ENCODE results near the gene PDE11A.

Gene PDE11A

GRCh38 chr2:177617849-177618248, 454.7 kb downstream of the PDE11A start:
- DNase-seq: no peak

- no peak for DNase-seq
Observed at GRCh38 chr2:177616731-177617130, 455.8 kb downstream of the PDE11A start.

GRCh38 chr2:177616066-177616465, 456.5 kb downstream of the PDE11A start:
- DNase-seq: no peak

GRCh38 chr2:177612659-177613058, 459.9 kb downstream of the PDE11A start:
- DNase-seq: no peak

- no peak for DNase-seq
Observed at GRCh38 chr2:177611310-177611886, 461.2 kb downstream of the PDE11A start.

- DNase-seq: no peak
Observed at GRCh38 chr2:177610813-177611212, 461.8 kb downstream of the PDE11A start.

- DNase-seq: no peak
Observed at GRCh38 chr2:177606636-177607035, 465.9 kb downstream of the PDE11A start.

- DNase-seq: peak; percentile 76
Observed at GRCh38 chr2:177604271-177605065, 468.1 kb downstream of the PDE11A start.

- no peak for DNase-seq
Observed at GRCh38 chr2:177603768-177604167, 468.8 kb downstream of the PDE11A start.

- no peak for DNase-seq
Observed at GRCh38 chr2:177603181-177603580, 469.4 kb downstream of the PDE11A start.

- peak; percentile 42 for DNase-seq
Observed at GRCh38 chr2:177602611-177603164, 469.9 kb downstream of the PDE11A start.

- no peak for DNase-seq
Observed at GRCh38 chr2:177600917-177601316, 471.7 kb downstream of the PDE11A start.

GRCh38 chr2:177599956-177600355, 472.6 kb downstream of the PDE11A start:
- no peak for DNase-seq

- peak; percentile 29 for DNase-seq
Observed at GRCh38 chr2:177599139-177599688, 473.4 kb downstream of the PDE11A start.

- DNase-seq: peak; percentile 88
Observed at GRCh38 chr2:177598326-177599138, 474.0 kb downstream of the PDE11A start.

- no peak for DNase-seq
Observed at GRCh38 chr2:177597759-177598158, 474.8 kb downstream of the PDE11A start.

- no peak for DNase-seq
Observed at GRCh38 chr2:177596866-177597265, 475.7 kb downstream of the PDE11A start.

GRCh38 chr2:177595126-177595845, 477.3 kb downstream of the PDE11A start:
- DNase-seq: no peak

- DNase-seq: no peak
Observed at GRCh38 chr2:177593402-177593801, 479.2 kb downstream of the PDE11A start.

GRCh38 chr2:177592945-177593344, 479.6 kb downstream of the PDE11A start:
- DNase-seq: no peak

- no peak for DNase-seq
Observed at GRCh38 chr2:177592397-177592796, 480.2 kb downstream of the PDE11A start.

GRCh38 chr2:177589186-177589585, 483.4 kb downstream of the PDE11A start:
- DNase-seq: no peak
